ENCODE data around the gene CLIC4.
"Not testable (repeated sequence)": the region's sequence is repeated elsewhere in the genome, so short reads cannot be mapped to it uniquely, and the experiment has no call there.

CLIC4 gene

DNA sequence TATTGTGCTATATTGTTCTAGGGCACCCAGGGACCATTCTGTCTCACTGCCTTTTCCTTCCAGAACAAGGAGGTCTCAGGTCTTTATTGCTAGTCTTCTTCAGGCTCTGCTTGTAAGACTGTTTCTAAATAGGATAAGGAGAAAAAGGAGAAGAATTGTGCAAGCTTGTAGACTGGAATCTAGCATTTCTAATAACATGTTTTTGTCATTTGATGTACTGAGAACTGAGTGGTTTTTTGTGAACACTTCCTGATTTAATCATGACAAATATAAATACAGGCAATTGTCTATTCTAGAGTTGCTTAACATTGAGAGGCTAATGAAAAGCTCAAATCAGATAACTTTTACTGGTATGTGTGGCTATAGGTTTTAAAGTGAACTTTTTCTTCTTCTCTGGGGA, 77.6 kb downstream of the CLIC4 start:
- no peak for DNase-seq (ENCODE audit: low spot score)

DNA sequence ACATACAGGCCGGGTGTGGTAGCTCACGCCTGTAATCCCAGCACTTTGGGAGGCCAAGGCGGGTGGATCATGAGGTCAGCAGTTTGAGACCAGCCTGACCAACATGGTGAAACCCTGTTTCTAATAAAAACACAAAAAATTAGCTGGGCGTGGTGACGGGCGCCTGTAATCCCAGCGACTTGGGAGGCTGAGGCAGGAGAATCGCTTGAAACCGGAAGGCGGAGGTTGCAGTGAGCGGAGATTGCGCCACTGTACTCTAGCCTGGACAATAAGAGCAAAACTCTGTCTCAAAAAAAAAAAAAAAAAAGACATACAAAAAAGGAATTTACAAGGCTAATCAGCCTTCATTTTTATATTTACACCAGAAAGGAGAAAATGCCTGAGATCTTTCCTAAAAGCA, 78.2 kb downstream of the CLIC4 start:
- not testable (repeated sequence) for DNase-seq (ENCODE audit: low spot score)

DNA sequence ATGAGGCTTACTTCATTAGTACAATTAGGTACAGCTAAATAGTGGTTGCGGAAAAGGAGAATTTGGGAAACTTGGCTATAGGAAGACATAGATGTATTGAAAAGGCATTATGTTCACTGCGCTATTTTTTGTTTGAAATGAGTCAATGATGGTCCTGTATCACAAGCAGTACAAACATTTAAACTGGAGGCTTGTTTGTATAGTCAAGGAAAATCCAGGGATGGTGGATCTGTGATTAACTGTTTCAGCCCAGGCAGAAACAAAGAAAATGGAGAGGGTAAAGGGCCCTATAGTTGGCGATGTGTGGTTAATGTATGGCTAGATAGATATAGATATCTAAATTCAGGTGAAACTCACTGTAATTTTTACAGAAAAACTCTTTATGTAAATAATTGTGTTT, 79.9 kb downstream of the CLIC4 start:
- no peak for DNase-seq (ENCODE audit: low spot score)

DNA sequence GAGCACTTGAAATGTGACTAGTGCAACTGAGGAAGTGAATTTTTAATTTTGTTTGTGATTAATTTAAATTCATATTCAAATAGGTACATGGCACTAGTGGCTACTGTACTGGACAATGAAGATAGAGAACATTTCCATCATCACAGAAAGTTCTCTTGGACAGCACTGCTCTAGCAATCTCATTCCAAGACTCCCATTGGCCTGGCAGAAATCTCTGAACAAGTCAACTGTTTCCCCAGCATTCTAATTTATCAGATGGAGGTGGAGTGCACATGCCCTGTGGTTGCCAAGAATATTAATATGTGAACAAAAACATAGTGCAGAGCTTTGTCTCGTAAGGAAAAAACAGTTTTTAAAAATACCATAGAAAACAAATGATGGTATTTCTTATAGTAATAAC, 81.3 kb downstream of the CLIC4 start:
- no peak for DNase-seq (ENCODE audit: low spot score)

DNA sequence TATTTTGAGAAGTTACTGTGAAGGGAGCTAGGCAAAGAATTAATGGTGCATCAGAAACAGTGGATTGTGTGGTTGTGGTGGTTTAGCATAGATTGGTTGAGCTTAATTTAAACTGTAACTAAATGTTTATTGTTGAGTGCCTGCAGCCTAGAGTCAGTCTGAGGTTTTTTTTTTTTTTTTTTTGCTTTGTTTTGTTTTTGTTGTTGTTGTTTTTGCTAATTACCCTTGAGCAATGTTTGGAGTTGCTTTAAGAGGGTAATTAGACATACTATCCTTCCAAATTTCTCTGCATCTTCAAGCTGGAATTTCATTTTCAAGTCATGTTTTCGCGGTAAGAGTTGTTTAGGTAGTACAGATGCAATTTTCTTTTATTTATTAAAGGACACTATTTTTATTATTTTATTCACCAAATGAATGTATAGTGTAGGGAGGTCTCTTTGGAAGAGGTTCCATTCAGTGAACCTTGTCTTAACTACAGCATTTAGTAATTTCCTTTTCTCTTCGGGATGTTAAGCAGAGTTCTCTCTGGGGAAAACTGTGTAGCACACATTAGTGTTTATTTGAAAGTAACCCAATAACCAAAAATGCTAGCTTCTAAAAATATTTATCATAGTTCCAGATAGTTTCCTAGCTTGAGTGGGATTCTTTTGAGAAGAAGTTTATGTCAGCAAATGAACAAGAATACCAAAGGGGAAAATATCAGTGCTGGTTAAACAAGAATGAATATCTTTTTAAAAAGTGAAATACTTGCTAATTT, 82.3 kb downstream of the CLIC4 start:
- no peak for DNase-seq (ENCODE audit: low spot score)

DNA sequence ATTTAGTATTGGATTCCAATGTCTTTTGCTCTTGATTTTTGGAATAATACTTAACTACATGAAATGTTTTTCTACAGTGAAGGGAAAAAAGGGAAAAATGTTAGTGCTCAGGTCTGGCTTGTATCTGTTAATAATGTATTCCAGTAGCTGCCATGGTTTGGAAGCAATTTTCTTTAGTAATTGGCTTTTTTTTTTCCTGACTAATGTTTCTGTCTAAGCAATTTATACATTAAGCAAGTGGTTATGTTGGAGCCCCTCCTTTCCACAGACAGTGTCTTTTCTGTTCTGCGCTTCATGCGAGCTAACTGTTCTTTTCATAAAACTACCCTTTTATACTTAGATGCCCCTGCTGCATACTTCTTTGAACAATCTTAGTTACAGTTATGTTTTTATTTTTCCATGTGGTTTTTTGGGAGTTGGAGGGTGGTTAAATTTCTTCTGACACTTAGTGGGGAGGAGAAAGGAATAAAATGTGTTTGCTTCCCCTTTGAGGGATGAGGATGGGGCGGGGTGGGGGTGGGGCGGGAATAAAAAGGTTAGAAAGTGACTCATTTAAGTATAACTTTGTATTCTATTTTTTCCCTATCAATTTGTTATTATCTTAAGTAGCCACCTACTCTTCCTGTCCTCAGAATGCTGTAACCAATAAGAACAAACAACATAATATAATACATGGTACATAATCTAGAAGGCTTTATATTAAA, 83.1 kb downstream of the CLIC4 start:
- no peak for DNase-seq (ENCODE audit: low spot score)

DNA sequence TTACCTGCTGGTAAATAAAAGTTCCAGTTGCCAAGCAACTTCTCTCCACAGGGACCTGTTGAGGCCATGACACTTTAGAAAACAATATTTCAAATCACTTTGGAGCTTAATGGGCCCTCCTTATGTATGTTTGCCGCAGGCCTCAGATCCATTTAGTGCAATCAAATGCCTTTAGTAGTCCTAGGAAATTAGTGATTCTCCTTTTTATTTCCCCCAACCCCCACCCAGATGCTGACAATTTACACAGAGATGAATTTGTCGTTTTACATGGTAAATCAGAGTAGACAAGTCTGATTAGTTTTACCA, 83.6 kb downstream of the CLIC4 start:
- no peak for DNase-seq (ENCODE audit: low spot score)

DNA sequence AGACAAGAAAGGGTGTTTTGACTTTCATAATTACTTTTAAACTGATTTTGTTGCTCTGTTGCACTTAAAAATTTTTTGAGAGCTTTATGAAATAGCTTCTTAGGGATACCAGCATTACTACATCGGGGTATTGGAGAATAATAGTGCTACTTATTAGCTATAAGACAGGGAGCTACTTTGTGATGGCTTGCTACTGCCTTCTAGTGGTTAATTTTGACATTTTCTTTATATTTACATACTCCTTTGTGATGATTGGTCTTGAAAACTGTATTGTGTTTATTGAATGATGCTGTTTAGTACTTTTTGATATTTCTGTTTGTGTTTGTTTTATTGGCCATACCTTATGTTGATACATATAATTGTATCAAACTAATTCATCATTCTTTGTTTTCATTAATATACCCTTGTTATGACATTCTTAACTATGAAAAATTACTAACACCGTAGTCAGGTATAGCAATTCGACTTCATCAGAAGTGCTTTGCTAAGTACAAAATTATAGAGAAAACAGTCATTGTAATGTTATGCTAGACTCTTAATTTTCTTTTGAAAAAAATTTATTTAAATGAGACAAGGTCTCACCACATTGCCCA, 85.5 kb downstream of the CLIC4 start:
- peak; percentile 22 for DNase-seq (ENCODE audit: low spot score)

DNA sequence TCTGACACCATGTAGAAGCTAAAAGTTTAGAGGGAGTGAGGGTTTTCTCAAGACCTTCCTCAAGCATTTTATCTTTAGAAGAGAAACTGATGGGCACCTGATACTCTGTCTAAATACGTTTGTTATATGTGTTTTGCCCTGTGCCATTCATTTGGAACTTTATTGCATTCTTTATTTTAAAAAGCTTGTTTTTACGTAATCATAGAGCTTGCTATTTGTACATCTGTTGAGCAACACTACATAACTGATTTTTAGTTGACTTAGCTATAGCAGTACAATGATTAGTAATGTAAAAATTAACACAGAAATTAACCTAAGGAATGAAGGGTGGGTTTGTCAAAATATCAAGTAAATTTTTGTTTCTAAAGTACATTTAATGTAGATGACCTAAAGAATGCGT, 96.3 kb downstream of the CLIC4 start:
- no peak for DNase-seq (ENCODE audit: low spot score)

DNA sequence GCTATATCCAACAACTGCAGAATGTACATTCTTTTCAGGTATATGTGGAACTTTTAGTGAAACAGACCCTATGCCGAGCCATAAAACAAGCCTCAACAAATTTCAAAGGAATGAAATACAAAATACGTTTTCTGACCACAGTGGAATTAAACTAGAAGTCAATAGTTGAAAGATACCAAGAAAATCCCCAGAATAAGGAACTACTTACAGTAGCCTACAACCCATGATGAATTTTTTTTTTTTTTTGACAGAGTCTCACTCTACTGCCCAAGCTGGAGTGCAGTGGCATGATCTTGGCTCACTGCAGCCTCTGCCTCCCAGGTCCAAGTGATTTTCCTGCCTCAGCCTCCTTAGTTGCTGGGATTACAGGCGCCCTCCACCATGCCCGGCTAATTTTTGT, 101.4 kb downstream of the CLIC4 start:
- DNase-seq (ENCODE audit: low spot score), result no peak

DNA sequence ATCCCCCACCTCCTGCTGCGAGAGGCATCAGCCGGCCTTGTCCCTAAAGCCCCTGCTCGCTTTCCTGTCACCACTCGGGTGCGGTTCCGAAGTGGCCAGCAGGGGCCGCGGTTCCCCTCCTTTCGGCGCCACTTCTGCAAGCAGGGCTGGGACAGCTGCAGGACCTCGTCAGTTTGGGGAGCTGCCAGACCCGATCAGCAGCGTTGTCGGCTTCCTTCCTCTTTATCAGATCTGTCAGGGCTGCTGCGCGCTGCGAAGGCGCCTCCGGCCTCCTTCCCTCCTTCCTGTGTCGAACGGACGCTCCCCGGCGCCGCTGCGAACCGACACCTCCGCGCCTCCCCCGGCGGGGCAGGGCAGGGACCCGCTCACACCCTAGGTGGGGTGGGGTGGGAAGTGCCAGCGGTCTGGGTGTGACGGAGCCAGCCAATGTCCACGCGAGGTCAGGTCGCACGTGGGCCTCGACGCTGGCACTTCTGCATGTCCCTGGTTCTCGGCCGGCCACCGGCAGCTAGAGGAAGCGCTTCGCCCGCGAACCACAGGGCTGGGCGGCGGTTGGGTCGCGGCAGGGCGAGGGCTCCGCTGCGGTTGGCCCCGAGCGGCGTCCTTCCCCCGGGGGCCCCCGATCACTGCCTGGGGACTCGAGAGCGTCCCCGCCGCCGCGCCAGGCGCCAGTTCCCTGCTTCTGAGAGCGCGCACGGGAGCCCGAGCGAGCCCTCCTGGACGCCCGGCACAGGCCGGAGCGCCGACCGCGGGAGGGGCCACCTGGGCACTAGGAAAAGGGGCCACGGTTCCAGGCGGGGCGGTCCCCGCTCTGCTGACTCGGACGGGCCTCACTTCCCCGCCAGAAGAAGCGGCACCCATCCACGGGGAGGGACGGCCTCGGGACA, 103.0 kb downstream of the CLIC4 start:
- peak; percentile 81 for DNase-seq (ENCODE audit: low spot score)

DNA sequence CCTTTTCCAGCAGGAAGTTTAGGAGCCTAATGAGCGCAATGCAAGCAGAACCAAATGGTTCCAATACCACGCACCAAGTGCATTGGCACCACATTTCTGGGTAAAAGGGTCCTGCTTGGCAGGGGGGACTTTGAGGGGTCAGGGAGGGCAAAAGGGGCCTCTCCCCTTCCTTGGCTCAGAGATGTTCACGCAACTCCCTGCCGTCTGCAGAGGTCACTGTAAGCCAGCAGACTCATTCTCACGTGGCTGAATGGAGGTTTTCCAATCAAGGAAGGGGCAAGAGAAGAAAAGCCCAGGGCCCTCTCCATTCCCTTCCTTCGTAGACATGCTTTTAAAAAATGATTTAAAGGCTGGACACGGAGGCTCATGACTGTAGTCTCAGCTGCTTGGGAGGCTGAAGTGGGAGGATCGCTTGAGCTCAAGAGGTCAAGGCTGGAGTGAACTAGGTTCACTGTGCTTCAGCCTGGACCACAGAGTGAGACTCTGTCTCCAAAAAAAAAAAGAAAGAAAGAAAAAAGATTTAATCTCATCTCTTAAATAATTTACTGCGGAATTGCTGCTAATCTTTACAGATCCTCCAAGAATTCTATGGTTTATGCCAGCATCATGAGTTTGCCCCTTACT, 104.5 kb downstream of the CLIC4 start:
- no peak for DNase-seq (ENCODE audit: low spot score)

DNA sequence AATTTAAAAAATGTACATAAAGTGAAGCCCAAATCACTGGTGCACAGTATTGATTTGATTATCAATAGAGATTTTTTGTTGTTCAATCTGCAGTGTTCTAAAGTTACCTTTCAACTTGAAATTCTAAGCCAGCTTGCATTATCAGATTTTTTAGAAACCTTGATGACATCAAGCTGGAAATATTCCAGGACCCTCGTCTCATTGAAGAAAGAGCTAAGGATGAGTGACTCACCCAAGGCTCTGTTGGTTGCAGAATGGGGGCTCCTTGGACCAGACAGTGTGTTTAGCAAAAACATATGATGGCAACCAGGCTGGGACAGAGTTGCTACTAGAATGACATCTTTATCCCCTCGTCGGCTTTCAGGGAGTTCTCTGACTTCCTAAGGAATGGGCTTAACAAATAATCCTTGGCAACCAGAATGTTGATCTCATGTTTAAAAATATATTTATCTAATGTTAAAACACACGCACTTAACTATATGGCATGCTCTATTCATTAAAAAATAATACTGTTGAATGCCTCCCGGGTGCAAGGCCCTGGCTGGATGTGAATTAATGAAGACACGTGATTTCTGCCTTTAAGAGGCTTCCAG, 105.2 kb downstream of the CLIC4 start:
- no peak for DNase-seq (ENCODE audit: low spot score)

DNA sequence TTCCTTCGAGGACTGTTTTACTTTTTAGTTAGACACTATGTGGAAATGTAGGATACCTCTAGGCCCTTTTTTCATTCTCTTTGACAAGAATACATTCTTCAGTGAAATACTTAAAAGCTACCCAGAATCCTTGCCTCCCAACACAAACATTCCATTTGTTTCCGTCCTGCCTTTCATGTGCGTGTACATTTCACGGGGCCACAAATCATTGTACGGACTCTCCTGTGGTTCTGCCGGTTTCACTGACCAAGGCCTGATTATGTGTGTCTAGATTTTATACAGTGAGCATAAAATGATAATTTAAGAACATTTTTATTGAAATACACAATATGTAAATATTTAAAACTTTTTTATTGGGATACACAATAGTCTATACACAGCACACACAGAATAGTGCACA, 108.4 kb downstream of the CLIC4 start:
- no peak for DNase-seq (ENCODE audit: low spot score)

DNA sequence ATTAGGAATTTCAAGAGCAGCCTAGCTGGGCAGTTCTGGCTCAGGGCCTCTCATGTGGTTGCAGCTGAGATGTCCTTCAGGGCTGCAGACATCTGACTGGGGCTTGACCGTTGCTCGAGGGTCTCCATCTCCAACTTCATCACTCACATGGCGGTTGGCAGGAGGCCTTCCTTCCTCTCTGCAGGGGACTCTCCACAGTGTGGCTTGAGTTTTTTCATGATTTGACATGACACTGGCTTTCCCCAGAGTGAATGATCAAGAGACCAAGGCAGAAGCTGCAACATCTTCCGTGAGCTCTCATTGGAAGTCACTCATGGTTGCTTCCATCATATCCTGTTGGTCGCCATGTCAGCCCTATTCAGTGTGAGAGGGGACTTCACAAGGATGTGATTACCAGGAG, 110.2 kb downstream of the CLIC4 start:
- no peak for DNase-seq (ENCODE audit: low spot score)

DNA sequence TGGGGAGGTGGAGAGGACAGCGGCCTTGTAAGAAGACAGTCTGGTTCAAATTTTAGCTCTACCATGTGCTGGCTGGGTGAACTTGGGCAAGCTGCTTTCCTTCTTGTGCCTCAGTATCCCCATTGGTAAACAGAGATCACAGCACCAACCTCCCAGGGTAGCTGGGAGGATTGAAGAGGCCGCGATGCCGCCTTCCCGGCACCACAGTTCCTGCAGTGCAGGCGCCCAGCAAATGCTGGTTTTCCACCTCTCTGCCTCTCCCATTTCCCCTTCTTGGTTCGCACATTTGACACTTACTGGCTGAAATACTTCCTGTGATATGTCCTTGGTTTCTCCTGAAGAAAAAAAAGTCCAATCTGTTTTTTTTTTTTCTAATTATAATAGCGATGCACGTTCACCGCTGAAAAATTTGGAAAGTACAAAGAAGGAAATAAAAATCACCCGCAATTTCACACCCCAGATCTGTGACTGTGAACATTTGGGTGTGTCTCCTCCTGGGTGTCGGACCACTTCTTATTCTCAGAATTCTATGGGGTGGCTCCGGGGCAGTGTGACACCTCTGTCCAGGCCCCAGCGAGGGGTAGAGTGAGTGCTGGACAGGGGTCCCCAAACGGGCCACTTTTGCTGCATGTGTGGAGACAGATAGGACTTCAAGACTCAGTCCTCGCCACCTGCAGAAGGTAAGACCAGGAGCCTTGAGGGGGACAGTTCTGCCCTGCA, 111.7 kb downstream of the CLIC4 start:
- DNase-seq (ENCODE audit: low spot score), result no peak

DNA sequence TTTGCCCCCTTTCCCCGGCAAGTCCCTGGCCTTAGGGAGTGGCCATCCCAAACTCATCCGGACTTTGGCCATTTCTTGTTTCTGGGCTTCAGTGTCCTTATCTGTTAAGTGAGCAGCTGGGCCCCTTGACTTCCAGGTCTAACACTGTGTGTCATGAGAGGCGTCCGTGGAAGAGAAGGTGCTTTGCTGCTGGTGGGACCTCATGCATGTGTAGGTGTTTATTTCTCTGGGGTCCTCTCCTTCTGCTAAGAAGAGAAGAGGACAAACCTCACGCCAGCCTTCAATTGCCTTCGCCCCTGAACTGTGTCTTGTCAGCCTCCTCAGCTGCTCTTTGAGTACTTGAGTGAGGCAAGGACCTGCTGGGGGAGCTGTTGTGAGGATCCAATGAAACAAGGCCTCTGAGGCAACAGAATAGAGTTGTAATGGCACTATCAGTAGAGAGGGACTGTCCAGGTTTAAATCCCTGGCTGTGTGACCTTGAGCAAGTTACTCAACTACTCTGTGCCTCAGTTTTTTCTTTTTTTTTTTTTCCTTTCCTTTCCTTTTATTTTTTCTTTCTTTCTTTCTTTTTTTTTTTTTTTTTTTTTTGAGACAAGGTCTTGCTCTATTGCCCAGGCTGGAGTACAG, 112.4 kb downstream of the CLIC4 start:
- no peak for DNase-seq (ENCODE audit: low spot score)

DNA sequence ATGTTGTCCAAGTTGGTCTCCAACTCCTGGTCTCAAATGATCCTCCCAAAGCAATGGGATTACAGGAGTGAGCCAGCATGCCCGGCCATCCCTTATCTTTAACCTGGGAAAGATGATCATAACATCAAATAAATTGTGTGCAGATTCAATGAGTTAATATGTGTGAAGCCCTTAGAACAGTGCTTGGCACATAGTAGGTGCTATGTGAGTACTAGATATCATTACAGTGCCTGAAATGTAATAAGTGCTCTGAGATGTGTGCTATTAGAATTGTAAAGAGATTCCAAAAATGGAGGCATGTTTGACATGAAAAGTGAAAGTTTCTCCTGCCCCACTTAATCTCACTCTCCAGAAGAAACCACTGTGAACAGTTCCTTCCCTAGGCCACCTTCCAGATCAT, 113.0 kb downstream of the CLIC4 start:
- no peak for DNase-seq (ENCODE audit: low spot score)

DNA sequence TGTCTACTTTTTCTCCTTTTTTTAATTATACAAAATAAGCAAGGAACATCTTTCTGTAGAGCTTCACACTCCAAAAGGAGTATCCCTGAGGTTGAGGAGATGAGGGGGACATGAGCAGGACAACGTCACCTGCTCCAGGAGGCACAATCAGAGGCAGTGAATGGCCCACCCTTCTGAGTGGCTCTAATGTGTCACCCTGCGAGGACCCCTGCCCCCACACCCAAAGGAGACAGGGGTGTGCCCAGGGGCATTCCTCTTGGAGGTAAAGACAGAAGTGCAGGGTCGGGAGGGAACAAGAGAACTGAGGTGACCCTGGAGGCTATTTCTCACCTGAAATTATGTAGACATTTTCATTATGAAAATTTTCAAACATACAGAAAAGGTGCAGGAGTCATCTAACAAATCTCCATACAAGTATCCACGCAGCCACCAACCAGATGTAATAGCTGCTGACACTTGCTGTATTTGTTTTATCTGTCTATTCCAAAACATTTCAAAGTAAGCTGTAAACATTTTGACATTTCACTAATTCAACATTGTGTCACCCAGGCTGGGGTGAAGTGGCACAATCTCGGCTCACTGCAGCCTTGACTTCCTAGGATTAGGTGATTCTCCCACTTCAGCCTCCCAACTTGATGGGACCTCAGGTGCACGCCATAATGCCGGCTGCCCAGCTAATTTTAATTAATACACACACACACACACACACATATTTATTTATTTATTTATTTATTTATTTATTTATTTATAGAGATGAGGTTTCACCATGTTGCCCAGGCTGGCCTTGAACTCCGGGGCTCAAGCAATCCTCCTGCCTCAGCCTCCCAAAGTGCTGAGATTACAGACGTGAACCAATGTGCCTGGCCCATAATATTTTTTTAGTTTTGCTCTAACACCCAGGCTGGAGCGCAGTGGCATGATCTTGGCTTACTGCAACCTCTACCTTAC, 114.1 kb downstream of the CLIC4 start:
- no peak for DNase-seq (ENCODE audit: low spot score)

DNA sequence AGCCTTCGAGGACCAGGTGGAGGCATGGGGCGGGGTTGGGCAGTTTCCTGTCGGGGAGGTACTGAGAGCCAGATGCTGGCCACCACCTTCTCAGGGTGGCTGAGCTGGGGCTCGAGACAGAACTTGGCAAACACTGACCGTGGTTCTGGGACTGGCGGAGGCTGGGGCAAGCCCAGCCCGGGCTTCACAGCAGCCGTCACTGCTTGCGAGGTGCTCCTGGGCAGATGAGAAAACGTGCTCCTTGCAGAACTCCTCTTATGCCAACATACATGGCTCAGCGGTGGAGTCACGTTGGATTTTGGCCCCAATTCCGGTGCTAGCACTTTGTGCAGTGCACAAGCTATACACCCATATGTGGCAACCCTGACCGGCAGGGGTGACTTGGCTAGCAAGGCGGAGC, 115.6 kb downstream of the CLIC4 start:
- no peak for DNase-seq (ENCODE audit: low spot score)
